Urothelium cell line (cell line): ENCODE results near the gene SLC19A1.

Experiments used
- DNase-seq: peaks from one replicate; pipeline ENCODE4 v3.0.0; 2011; ENCODE audit warnings: low spot score, mixed read lengths
- FAIRE-seq: peaks from 2 replicates; lab custom pipeline; 2011; peaks lifted over from hg19 to GRCh38; lab: Jason Lieb, UNC

Gene SLC19A1

GRCh38 chr21:45558044-45558721, 15.9 kb upstream of the SLC19A1 start:
- DNase-seq (no peak), FAIRE-seq (no peak)

GRCh38 chr21:45557616-45558043, 15.4 kb upstream of the SLC19A1 start:
- FAIRE-seq: no peak
- DNase-seq: no peak

DNA sequence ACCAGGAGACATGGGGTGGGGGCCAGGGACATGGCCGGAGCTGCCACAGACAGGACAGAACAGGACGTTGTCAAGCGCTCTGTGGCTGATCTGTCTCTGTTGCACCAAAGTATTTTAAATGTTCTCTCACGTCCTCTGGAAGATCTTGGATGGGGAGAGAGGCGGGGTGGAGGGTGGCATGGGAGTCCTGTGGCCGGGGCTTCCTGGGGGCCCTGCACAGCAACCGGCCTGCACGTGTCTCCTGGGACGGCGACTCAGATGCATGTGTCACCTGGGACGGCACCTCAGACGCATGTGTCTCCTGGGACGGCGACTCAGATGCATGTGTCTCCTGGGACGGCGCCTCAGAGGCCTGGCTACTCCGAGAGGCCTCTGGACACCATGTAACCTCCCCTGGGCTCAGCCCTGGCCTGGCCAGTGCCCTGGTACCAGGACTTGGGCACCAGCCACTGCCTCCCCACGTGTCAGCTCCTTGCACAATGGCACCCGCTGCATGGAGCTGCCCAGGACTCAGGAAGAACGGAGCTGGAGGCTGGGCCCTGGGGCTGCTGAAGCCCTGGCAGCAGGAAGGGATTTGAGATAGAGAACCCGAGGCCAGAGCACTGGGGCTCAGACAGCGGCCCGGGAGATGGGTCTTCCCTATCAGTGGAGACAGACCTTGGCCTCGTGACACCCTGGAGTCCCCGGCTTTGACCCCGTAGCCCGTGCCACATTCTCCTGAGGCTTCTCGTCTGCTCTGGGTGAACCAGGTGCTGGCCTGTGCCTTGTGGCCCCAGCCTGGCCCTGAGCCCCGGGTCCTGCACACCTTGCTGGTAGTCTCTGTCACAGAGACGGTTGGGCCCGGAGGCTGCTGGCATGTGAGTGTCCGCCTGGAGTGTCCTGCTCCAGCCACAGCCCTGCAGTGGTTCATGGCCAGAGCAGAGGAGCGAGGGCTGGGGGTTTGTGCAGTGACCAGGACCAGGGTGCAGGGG, 14.7 kb upstream of the SLC19A1 start:
- no peak for FAIRE-seq

DNA sequence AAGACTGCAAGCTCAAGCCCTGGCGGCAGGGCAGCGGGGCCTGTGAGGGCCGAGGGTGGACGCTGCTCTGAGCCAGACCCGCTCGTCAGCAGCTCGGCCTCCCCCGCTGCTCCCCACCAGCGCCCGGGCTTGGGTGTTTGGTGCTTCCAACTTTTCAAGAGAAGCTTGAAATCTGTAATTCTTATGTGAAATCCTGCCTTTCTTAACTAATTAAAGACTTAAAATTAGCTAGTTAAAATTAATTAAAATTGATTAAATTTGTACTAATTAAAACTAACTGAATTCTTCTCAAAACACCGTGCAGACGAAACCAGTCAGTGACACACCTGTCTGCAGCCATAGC, 14.0 kb upstream of the SLC19A1 start:
- FAIRE-seq: no peak

More for the DNA sequence above, 14.7 kb upstream of the SLC19A1 start:
- DNase-seq: no peak

GRCh38 chr21:45555557-45556301, 13.5 kb upstream of the SLC19A1 start:
- no peak for FAIRE-seq
- DNase-seq: no peak

More for the DNA sequence above, 14.0 kb upstream of the SLC19A1 start:
- no peak for DNase-seq

- DNase-seq (no peak), FAIRE-seq (no peak)
Observed at GRCh38 chr21:45555251-45555556, 13.0 kb upstream of the SLC19A1 start.

- DNase-seq (peak; percentile 85), FAIRE-seq (peak; percentile 52)
Observed at GRCh38 chr21:45554477-45555175, 12.4 kb upstream of the SLC19A1 start.

- no peak for FAIRE-seq
- DNase-seq: no peak
Observed at GRCh38 chr21:45552696-45553391, 10.6 kb upstream of the SLC19A1 start.

DNA sequence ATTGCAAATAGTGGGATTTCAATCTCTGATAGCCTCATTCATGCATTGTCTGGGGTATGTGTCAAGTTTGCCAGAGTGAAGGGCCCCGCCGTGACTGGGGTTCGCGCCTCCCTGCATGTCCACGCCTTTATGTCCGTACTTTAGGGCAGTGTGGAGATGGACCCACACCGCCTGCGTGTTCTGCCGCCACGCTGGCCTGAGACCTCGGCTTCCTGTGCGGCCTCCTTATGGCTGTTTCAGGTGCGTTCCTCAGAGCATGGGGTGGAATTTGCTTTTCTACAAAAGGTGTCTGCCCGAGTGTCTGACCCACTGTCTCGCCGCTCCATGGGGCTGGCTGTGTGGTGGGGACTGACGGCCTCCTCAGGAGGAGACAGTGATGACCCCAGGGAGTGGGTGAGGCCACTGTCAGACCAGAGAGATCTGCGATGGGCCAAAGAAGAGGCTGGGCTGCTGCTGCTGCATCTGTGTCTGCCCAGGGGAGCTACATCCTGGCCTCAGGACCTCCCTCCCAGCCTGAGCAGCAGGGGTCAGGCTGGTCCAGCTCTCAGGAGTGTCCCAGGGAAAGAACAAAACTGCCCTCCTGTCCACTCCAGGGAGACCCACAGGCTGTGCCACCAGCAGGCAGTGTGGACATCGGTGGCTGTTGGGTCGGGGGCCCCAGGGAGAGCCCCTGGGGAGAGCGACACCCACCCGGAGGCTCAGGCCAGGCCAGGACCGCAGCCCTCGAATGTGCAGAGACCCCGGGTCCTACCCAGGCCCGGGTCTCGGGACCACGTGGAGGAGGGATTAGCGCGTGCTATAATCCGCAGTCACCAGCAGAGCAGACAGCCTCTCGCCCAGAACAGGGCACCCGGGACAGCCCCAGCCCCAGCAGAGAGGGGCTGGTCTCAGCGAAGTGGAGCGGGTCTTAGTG, 9.8 kb upstream of the SLC19A1 start:
- no peak for FAIRE-seq

DNA sequence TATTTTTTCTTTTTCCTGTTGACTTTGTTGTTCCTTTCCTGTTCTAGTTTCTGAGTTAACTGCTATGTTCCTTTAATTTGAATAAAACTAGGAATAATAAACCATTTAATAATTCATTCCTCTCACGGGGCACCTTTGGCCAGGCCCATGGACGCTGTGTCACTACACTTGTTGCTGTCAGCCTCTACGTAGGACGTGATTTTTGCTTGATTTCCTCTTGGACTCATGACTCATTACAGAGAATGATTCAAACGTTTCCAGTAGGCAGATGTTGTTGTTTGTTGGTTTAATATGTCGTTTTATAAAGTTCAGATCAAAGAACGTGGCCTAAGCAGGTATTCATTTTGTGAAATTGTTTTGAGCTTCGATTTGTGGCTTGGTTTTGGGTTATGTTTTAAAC, 9.1 kb upstream of the SLC19A1 start:
- no peak for FAIRE-seq
- DNase-seq: peak; percentile 56

More for the DNA sequence above, 9.8 kb upstream of the SLC19A1 start:
- no peak for DNase-seq

- FAIRE-seq (no peak), DNase-seq (no peak)
Observed at GRCh38 chr21:45550522-45551210, 8.4 kb upstream of the SLC19A1 start.

- no peak for FAIRE-seq
- DNase-seq: no peak
Observed at GRCh38 chr21:45549626-45550463, 7.6 kb upstream of the SLC19A1 start.

DNA sequence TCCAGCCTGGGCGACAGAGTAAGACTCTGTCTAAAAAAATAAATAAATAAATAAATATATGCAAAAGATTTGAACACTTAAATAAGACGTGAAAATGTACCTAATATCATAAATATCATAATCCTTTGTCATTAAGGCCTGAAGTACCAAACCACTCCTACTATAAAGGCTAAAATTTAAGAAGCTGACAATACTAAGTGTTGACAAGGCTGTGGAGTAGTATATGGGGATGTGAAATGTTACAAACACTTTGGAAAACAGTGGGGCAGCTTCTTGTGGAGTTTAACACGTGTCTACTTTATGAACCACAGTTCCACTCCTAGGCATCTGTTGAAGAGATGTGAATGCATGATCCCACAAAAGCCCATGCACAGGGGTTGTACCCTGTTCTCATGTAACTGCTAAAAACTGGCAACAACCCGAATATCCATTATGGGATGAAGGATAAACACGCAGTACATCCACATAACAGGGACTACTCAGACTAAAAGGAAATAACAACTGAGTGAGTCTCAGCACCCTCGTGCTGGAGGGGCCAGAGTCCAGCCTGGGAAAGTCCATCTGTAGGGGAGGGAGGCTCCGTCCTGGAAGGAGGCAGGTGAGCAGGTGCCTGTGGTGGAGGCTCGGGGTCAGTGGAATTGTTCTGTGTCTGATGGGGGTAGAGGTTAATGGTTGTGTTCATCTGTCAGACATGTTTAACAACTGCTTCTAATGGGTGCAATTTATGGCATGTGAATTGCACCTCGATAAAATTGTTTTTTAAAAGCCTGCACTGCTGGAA, 6.7 kb upstream of the SLC19A1 start:
- FAIRE-seq (no peak), DNase-seq (no peak)

DNA sequence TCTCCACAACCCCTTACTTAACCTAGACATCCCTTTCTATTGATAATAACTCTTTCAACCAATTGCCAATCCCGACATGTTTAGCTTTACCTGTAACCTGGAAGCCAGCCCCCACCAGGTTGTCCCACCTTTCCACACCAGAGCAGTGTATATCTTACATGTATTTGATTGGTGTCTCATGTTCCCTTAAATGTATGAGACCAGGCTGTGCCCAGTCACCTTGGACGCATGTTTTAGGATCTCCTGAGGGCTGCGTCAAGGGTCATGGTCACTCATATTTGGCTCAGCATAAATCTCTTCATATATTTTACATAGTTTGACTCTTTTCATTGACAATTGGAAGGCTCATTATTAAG, 5.3 kb upstream of the SLC19A1 start:
- no peak for DNase-seq
- no peak for FAIRE-seq

GRCh38 chr21:45546636-45547544, 4.7 kb upstream of the SLC19A1 start:
- FAIRE-seq: no peak
- DNase-seq: no peak
